ENCODE measurements around the gene HOXC10. TPM values are rescaled to one million over a fixed set of nuclear protein-coding genes. Genes with fewer than 3 reads are reported as not detected.
A peak's percentile ranks its signal among the peaks of the same experiment; 100 is the strongest.

HOXC10 gene
- polyA plus RNA-seq, 4 donors, result 1.2 TPM; not detected in 3

DNA sequence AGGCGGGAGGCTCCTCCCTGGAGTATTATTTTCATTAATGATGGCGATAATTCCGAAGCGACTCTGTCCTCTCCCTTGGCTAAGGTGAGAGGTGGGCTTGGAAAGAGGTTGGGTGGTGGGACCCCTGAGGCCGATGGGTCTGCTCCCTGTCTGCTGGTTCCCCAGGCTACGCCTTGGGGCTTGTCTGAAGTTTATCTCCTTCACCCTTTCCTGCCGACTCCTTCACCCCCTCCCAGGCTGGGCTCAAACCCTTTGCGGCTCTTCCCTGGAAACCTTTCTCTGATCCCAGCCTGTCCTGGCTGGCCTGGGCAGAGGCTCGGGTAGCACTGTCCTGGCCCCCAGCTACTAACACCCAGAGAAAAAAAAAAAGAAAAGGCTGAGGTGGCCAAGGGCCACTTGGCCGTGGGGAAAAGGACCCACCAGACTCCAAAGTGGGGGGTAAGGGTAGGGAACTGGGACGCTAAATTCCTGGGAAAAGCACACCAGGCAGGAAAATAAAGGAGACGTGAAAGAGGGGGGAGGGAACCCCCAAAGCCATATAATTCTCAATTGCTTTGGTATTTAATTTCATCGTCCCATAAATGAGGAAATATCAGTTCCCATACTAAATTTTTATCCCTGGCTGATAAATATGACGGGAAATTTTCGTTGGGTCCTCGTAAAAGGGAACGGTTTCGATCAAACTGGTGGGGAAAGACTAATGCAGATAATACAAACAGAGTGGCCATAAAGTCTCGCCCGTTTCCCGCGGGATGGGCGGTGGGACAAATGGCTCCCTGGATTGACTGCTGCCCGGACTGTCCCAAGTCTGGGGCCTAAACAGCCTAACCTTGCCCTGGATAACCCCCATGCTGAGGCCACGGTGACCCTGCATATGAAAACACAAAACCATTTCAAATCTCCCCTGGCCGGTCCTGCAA lies 2.0 kb upstream of the HOXC10 start:
- peaks cover 5 to 32% (median 6%) of the 10 kb centered on the region in 3 donors for H3K4me1 ChIP-seq (ENCODE audit: control insufficient read depth in 3 of 3, insufficient read depth in 2 of 3, low read depth in 1 of 3, low read length in 2 of 3)
- WGBS, 3 donors, result 18 to 34% (median 27%) methylated on average over 26 of the region's 26 CpGs
- H3K4me3 ChIP-seq (ENCODE audit: low read depth in 1 of 3, low read length in 3 of 3), result no peak overlapping the region
- no peak for DNase-seq
- no peak for FAIRE-seq
- H3K27ac ChIP-seq (ENCODE audit: low read depth in 1 of 3, low read length in 2 of 3), result no peak overlapping the region
- peaks cover 0 to 4% of the 10 kb centered on the region in 2 donors for H3K9me3 ChIP-seq (ENCODE audit: control insufficient read depth in 2 of 2, insufficient read depth in 1 of 2, low read depth in 1 of 2, low read length in 1 of 2)
- H3K36me3 ChIP-seq (ENCODE audit: control insufficient read depth in 3 of 3, insufficient read depth in 2 of 3, low read depth in 1 of 3, low read length in 3 of 3), result no peaks in the 10 kb centered on the region
- peaks cover 0 to 91% (median 71%) of the 10 kb centered on the region in 3 donors for H3K27me3 ChIP-seq (ENCODE audit: control insufficient read depth in 3 of 3, insufficient read depth in 3 of 3, low read length in 3 of 3)

DNA sequence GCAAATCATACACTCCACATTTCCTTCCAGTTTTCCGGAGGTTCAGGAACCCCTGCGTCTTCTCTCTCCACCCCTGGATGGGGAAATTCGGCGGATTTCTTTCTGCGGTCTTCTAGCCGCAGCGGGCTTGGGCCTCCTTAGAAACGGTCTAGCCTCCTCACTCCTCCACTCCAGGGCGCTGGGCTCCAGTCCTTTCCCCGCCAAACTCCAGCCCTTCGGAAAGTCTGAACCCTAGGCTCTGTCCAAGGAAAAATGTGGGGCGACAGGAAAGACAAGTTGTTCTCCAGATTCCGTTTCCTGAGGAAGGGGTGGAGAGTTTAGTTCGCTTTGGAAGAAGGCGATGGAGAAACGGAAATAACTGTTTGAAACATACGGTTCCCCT lies 1.4 kb upstream of the HOXC10 start:
- WGBS, 3 donors, result 20 to 42% (median 24%) methylated on average over 17 of the region's 17 CpGs
- Histone ChIP-seq H3K4me3 (ENCODE audit: low read depth in 1 of 3, low read length in 3 of 3) (no peak overlapping the region), H3K36me3 (ENCODE audit: control insufficient read depth in 3 of 3, insufficient read depth in 2 of 3, low read depth in 1 of 3, low read length in 3 of 3) (no peaks in the 10 kb centered on the region), H3K27ac (ENCODE audit: low read depth in 1 of 3, low read length in 2 of 3) (no peak overlapping the region), H3K9me3 (ENCODE audit: control insufficient read depth in 2 of 2, insufficient read depth in 1 of 2, low read depth in 1 of 2, low read length in 1 of 2) (peaks cover 0 to 4% of the 10 kb centered on the region in 2 donors), H3K27me3 (ENCODE audit: control insufficient read depth in 3 of 3, insufficient read depth in 3 of 3, low read length in 3 of 3) (peaks cover 0 to 92% (median 72%) of the 10 kb centered on the region in 3 donors), H3K4me1 (ENCODE audit: control insufficient read depth in 3 of 3, insufficient read depth in 2 of 3, low read depth in 1 of 3, low read length in 2 of 3) (peaks cover 5 to 35% (median 6%) of the 10 kb centered on the region in 3 donors)
- DNase-seq, result no peak
- FAIRE-seq, result no peak

DNA sequence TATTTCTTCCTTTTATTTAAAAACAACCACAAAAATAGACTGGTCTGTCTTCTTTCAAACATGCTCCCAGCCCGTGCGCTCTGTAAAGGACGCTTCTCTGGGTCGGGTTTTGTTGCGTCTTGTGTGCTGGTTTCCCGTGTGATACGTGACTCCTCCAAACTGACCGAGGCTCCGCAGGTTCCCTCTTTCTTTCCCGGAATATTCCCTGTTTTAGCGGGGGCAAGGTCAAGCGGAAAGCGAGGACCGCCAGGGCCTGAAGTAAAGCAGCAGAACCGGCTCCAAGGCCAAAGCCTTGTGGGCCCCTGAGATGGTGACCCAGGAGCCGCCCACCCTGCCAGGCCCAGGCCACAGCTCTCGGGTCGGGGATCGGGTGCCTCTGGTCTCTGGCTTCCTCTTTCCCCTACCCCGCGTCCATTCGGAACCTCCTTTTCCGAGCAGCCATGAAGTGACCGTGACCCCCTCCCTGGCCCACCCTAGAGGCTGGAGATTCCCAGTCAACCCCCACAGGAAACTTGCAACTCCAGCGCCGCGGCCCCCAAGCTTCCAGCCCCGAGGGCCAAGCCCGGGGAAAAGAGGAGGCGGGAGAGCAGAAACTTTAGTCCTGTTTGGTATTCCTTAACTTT lies 885 bp upstream of the HOXC10 start:
- H3K27ac ChIP-seq (ENCODE audit: low read depth in 1 of 3, low read length in 2 of 3), result no peak overlapping the region
- no peak for FAIRE-seq
- 21 to 40% (median 29%) methylated on average over 29 to 30 of the region's 30 CpGs for WGBS, 3 donors
- peaks cover 0 to 92% (median 75%) of the 10 kb centered on the region in 3 donors for H3K27me3 ChIP-seq (ENCODE audit: control insufficient read depth in 3 of 3, insufficient read depth in 3 of 3, low read length in 3 of 3)
- peaks cover 0 to 4% of the 10 kb centered on the region in 2 donors for H3K9me3 ChIP-seq (ENCODE audit: control insufficient read depth in 2 of 2, insufficient read depth in 1 of 2, low read depth in 1 of 2, low read length in 1 of 2)
- peaks cover 5 to 39% (median 6%) of the 10 kb centered on the region in 3 donors for H3K4me1 ChIP-seq (ENCODE audit: control insufficient read depth in 3 of 3, insufficient read depth in 2 of 3, low read depth in 1 of 3, low read length in 2 of 3)
- no peak for DNase-seq
- no peak overlapping the region for H3K4me3 ChIP-seq (ENCODE audit: low read depth in 1 of 3, low read length in 3 of 3)
- no peaks in the 10 kb centered on the region for H3K36me3 ChIP-seq (ENCODE audit: control insufficient read depth in 3 of 3, insufficient read depth in 2 of 3, low read depth in 1 of 3, low read length in 3 of 3)

DNA sequence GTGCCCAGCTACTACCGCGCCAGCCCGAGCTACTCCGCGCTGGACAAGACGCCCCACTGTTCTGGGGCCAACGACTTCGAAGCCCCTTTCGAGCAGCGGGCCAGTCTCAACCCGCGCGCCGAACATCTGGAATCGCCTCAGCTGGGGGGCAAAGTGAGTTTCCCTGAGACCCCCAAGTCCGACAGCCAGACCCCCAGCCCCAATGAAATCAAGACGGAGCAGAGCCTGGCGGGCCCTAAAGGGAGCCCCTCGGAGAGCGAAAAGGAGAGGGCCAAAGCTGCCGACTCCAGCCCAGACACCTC lies 697 bp downstream of the HOXC10 start:
- Histone ChIP-seq H3K4me3 (ENCODE audit: low read depth in 1 of 3, low read length in 3 of 3) (peak overlapping the region in 2 of 3 donors; percentile 14 to 37), H3K27me3 (ENCODE audit: control insufficient read depth in 3 of 3, insufficient read depth in 3 of 3, low read length in 3 of 3) (peaks cover 0 to 99% (median 73%) of the 10 kb centered on the region in 3 donors), H3K36me3 (ENCODE audit: control insufficient read depth in 3 of 3, insufficient read depth in 2 of 3, low read depth in 1 of 3, low read length in 3 of 3) (no peaks in the 10 kb centered on the region), H3K27ac (ENCODE audit: low read depth in 1 of 3, low read length in 2 of 3) (no peak overlapping the region), H3K9me3 (ENCODE audit: control insufficient read depth in 2 of 2, insufficient read depth in 1 of 2, low read depth in 1 of 2, low read length in 1 of 2) (peaks cover 0 to 4% of the 10 kb centered on the region in 2 donors), H3K4me1 (ENCODE audit: control insufficient read depth in 3 of 3, insufficient read depth in 2 of 3, low read depth in 1 of 3, low read length in 2 of 3) (peaks cover 3 to 32% (median 5%) of the 10 kb centered on the region in 3 donors)
- no peak for DNase-seq
- no peak for FAIRE-seq
- 8 to 19% (median 10%) methylated on average over 21 of the region's 21 CpGs for WGBS, 3 donors

DNA sequence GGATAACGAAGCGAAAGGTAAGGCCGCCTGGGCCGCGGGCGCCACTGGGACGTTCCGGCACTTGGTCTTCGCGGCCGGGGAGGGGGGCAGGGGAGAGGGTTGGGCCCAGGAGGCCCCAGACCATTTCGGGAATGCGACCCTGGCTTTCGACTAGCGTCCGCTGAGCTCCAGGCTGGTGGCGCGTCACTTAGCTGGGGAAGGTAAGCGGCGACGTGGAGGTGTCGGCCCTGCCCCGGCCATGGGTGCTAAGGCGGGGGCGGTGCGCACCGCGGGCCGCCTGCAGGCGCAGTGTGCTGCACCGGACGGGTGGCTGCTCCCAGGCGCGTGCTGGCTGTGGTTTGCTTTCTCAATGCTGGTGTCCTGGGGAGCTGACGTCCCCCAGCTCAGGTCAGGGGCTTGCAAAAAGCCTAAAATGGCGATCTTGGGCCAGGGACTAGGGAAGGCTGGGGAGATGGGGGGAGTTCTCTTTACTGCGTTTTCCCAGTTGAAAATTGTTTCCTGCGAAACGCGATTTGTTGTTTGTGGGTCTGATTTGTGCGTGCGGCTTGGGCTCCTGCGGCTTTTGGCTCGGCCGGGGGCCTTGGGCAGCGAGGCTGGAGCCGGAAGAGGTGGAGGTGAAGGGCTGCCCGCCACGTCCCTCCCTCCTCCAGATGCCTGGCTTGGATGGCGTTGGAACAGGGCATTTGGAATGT lies 1.2 kb downstream of the HOXC10 start:
- H3K27ac ChIP-seq (ENCODE audit: low read depth in 1 of 3, low read length in 2 of 3), result no peak overlapping the region
- FAIRE-seq (no peak), DNase-seq (peak in 1 of 2 donors; percentile 62)
- H3K36me3 ChIP-seq (ENCODE audit: control insufficient read depth in 3 of 3, insufficient read depth in 2 of 3, low read depth in 1 of 3, low read length in 3 of 3), result no peaks in the 10 kb centered on the region
- H3K4me1 ChIP-seq (ENCODE audit: control insufficient read depth in 3 of 3, insufficient read depth in 2 of 3, low read depth in 1 of 3, low read length in 2 of 3), result peaks cover 3 to 32% (median 5%) of the 10 kb centered on the region in 3 donors
- WGBS, 3 donors, result 2 to 3% (median 3%) methylated on average over 48 to 50 of the region's 50 CpGs
- peak overlapping the region in 2 of 3 donors; percentile 14 to 37 for H3K4me3 ChIP-seq (ENCODE audit: low read depth in 1 of 3, low read length in 3 of 3)
- peaks cover 0 to 4% of the 10 kb centered on the region in 2 donors for H3K9me3 ChIP-seq (ENCODE audit: control insufficient read depth in 2 of 2, insufficient read depth in 1 of 2, low read depth in 1 of 2, low read length in 1 of 2)
- H3K27me3 ChIP-seq (ENCODE audit: control insufficient read depth in 3 of 3, insufficient read depth in 3 of 3, low read length in 3 of 3), result peaks cover 0 to 99% (median 73%) of the 10 kb centered on the region in 3 donors

DNA sequence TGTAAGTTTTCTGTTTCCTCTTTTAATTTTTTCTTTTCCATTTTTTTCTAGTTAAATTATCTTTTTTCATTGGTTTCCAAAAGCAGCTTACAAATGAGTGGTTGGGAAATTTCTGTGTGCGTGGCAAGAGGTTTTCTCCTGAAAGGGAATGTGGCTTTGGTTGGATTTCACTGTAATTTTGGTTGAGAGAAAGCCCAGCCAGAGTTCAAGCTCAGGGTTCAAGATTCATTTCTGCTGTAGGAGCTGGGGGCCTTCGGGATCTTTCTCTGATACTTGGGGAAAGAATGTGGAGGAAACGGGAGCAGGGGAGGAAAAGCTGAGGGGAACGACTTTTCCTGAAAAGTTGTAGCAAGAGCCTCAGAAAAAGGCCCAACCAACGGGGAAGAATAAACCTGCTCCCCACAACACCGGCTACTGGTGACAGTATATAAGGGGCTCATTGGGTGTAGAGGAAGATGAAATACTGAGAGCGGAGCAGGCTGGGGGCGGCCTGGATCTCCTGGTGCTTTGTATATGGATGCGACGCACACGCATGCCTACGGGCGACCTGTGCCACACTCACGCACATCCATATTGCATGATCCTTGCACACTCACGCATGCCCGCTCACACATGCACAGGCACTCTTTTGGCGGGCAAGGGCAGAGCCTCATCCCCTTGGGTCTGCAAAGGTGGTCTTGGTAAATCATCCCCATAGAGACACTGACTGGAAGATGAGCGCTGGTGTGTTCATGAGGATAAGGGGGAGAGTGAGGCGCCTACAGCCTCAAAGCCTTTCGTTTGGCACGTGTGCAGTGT lies 1.9 kb downstream of the HOXC10 start:
- H3K36me3 ChIP-seq (ENCODE audit: control insufficient read depth in 3 of 3, insufficient read depth in 2 of 3, low read depth in 1 of 3, low read length in 3 of 3), result no peaks in the 10 kb centered on the region
- WGBS, 3 donors, result 19 to 28% (median 26%) methylated on average over 21 of the region's 21 CpGs
- no peak for FAIRE-seq
- H3K27me3 ChIP-seq (ENCODE audit: control insufficient read depth in 3 of 3, insufficient read depth in 3 of 3, low read length in 3 of 3), result peaks cover under 1 to 99% (median 75%) of the 10 kb centered on the region in 3 donors
- H3K4me1 ChIP-seq (ENCODE audit: control insufficient read depth in 3 of 3, insufficient read depth in 2 of 3, low read depth in 1 of 3, low read length in 2 of 3), result peaks cover 3 to 32% (median 5%) of the 10 kb centered on the region in 3 donors
- peaks cover 0 to 4% of the 10 kb centered on the region in 2 donors for H3K9me3 ChIP-seq (ENCODE audit: control insufficient read depth in 2 of 2, insufficient read depth in 1 of 2, low read depth in 1 of 2, low read length in 1 of 2)
- no peak overlapping the region for H3K27ac ChIP-seq (ENCODE audit: low read depth in 1 of 3, low read length in 2 of 3)
- H3K4me3 ChIP-seq (ENCODE audit: low read depth in 1 of 3, low read length in 3 of 3), result no peak overlapping the region
- no peak for DNase-seq

DNA sequence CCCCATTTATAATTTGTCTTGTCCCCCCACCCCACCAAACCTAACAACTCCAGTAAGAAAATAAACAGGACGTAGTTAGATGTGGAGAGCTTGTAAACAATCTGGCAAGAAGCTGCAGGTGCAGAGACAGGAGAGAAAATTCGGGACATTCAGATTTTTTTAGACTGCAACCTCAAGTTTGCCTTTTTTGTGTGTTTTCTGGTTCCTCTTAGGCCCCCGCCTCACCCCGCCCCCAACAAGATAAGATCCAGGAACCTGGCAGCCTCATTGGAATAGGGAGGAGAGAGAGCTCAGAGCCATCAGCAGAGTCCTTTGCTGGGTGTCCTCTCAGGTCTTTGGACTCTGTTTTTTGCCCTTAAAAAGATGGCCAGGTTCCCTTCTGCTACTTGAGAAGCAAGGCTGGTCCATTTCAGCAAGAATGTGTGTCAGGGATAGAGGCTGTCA lies 2.9 kb downstream of the HOXC10 start:
- FAIRE-seq (no peak), DNase-seq (no peak)
- Histone ChIP-seq H3K4me1 (ENCODE audit: control insufficient read depth in 3 of 3, insufficient read depth in 2 of 3, low read depth in 1 of 3, low read length in 2 of 3) (peaks cover 3 to 32% (median 5%) of the 10 kb centered on the region in 3 donors), H3K27me3 (ENCODE audit: control insufficient read depth in 3 of 3, insufficient read depth in 3 of 3, low read length in 3 of 3) (peaks cover 7 to 99% (median 72%) of the 10 kb centered on the region in 3 donors), H3K36me3 (ENCODE audit: control insufficient read depth in 3 of 3, insufficient read depth in 2 of 3, low read depth in 1 of 3, low read length in 3 of 3) (no peaks in the 10 kb centered on the region), H3K27ac (ENCODE audit: low read depth in 1 of 3, low read length in 2 of 3) (no peak overlapping the region), H3K4me3 (ENCODE audit: low read depth in 1 of 3, low read length in 3 of 3) (no peak overlapping the region), H3K9me3 (ENCODE audit: control insufficient read depth in 2 of 2, insufficient read depth in 1 of 2, low read depth in 1 of 2, low read length in 1 of 2) (peaks cover 0 to 4% of the 10 kb centered on the region in 2 donors)
- WGBS, 3 donors, result 1 to 12% (median 6%) methylated on average over 4 of the region's 4 CpGs

Data from small intestine (tissue), 7 donors.